BJ (cell line): ENCODE results near the gene SLC6A16. TPM values are rescaled to one million over a fixed set of nuclear protein-coding genes. Genes with fewer than 3 reads are reported as not detected.
"Not testable (repeated sequence)": the region's sequence is repeated elsewhere in the genome, so short reads cannot be mapped to it uniquely, and the experiment has no call there.

Source experiments
- CTCF ChIA-PET: fragments of 350-600 bp; formaldehyde crosslinking; extraction: SDS; loops from one replicate; lab custom pipeline; 2021; ENCODE audit warnings: antibody characterized with exemption, inconsistent platforms; lab: Yijun Ruan, JAX
- POLR2A ChIA-PET: fragments of 300-600 bp; sonication (Branson Sonifier 250); formaldehyde crosslinking; extraction: SDS; loops from one replicate; lab custom pipeline; 2021; ENCODE audit warnings: antibody characterized with exemption; lab: Charles Lee
- DNase-seq: peaks from one replicate; pipeline ENCODE4 v3.0.0-alpha.2; 2011; ENCODE audit warnings: low read depth
- H3K27me3 ChIP-seq: 2 replicates; pipeline ENCODE4 v1.6.0; 2011; ENCODE audit warnings: low read length; ENCODE audit not compliant: control insufficient read depth, insufficient read depth
- H3K36me3 ChIP-seq: 2 replicates; pipeline ENCODE4 v1.5.1; 2011; ENCODE audit warnings: low read length; ENCODE audit not compliant: control insufficient read depth, insufficient read depth
- H3K4me3 ChIP-seq: 2 replicates; pipeline ENCODE4 v1.5.1; 2011; ENCODE audit warnings: low read depth, mild to moderate bottlenecking, control low read depth, low read length
- CTCF ChIP-seq: IDR thresholded peaks from 2 replicates; pipeline ENCODE4 v1.5.1; 2011; ENCODE audit warnings: low read depth, mild to moderate bottlenecking, control low read depth, inconsistent platforms, low read length, moderate library complexity; ENCODE audit not compliant: insufficient read depth
- polyA plus RNA-seq: library from polyadenylated mRNA; depleted of rRNA; stranded (reverse); fragments of >200 nt; gene quantifications from 2 replicates; pipeline ENCODE4 v1.2.3, GENCODE V29; 2011

The SLC6A16 gene
- polyA plus RNA-seq, 1 experiment, result 0.42 TPM

DNA sequence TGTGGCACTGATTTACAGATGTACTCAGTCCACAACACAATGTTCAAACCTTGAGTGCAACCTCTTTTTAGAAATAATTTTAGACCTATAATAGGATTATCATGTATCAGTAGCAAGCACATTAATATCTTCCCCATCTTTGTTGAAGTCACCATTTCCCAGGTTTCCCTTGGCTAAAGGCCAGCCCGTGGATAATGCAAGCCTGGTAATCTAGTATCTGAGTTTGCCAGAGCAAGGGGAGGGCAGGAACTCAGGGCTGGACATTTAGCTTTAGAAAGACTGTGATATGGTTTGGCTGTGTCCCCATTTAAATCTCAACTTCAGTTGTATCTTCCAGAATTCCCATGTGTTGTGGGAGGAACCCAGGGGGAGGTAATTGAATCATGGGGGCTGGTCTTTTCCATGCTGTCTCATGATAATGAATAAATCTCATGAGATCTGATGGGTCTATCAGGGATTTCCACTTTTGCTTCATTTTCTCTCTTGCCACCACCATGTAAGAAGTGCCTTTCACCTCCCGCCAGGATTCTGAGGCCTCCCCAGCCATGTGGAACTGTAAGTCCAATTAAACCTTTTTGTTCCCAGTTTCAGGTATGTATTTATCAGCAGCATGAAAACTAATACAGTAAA, 37.7 kb downstream of the SLC6A16 start:
- TF ChIP-seq CTCF, result no peak
- ChIA-PET CTCF (no interaction called here), POLR2A (no interaction called here)
- no peak for DNase-seq
- no peak overlapping the region for H3K4me3 ChIP-seq
- no peaks in the 10 kb centered on the region for H3K36me3 ChIP-seq
- no peaks in the 10 kb centered on the region; the same call in 1 of the 2 replicates for H3K27me3 ChIP-seq

DNA sequence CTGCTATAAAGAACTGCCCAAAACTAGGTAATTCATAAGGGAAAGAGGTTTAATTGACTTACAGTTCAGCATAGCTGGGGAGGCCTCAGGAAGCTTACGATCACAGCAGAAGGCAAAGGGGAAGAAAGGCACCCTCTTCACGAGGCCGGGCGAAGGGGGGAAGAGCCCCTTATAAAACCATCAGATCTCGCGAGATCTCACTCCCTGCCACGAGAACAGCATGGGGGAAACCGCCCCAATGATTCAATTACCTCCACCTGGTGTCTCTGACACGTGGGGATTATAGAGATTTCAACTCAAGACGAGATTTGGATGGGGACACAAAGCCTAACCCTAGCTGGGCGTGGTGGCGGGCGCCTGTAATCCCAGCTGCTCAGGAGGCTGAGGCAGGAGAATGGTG, 42.8 kb downstream of the SLC6A16 start:
- ChIA-PET CTCF (interaction anchor here (1.1 to 1.7 kb wide), 2 partner anchors 19 to 191 kb away, joined by 3 to 4 read pairs; partner anchors contain the start of gene FLT3LG), POLR2A (no interaction called here)
- no peak for DNase-seq
- TF ChIP-seq CTCF, result no peak
- H3K4me3 ChIP-seq, result no peak overlapping the region
- no peaks in the 10 kb centered on the region; the same call in none of the 2 replicates for H3K27me3 ChIP-seq
- H3K36me3 ChIP-seq, result no peaks in the 10 kb centered on the region

DNA sequence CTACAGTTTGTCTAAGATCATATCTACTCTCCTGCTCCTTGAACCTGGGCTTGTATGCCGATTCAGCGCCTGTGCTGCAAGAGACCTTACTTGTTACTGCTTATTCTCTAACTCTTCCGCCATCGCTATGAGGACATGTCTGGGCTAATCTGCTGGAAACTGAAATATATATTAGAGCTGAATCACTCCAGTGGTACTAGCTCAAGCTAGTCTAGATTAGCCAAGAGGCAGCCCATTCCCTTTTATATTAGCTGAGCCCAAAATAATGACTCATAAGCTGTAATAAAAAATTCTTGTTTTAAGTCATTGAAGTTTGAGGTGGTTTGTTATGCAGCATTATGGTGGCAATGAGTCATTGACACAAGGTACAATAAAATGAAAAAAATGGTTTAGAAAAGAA, 52.8 kb downstream of the SLC6A16 start:
- peak; percentile 50 for DNase-seq
- ChIA-PET POLR2A (no interaction called here), CTCF (interaction anchor here (0.7 to 0.9 kb wide), 2 partner anchors 22 to 62 kb away, joined by 3 to 4 read pairs; no protein-coding TSS in a partner anchor)
- no peak for TF ChIP-seq CTCF
- no peaks in the 10 kb centered on the region for H3K27me3 ChIP-seq
- H3K4me3 ChIP-seq, result no peak overlapping the region
- H3K36me3 ChIP-seq, result no peaks in the 10 kb centered on the region

- ChIA-PET CTCF (interaction anchor here (0.9 kb wide), 1 partner anchor 63 kb away, joined by 3 read pairs; no protein-coding TSS in a partner anchor), POLR2A (no interaction called here)
- Histone ChIP-seq H3K27me3 (no peaks in the 10 kb centered on the region), H3K4me3 (no peak overlapping the region), H3K36me3 (no peaks in the 10 kb centered on the region)
- no peak for TF ChIP-seq CTCF
- DNase-seq, result no peak
Observed at GRCh38 chr19:49271080-49271753, 53.8 kb downstream of the SLC6A16 start.

- H3K36me3 ChIP-seq, POLR2A ChIA-PET, H3K27me3 ChIP-seq, H3K4me3 ChIP-seq: not testable (repeated sequence)
- peak; percentile 46 for TF ChIP-seq CTCF
- peak; percentile 3 for DNase-seq
- CTCF ChIA-PET, result interaction anchor here (0.7 to 3.3 kb wide), 8 partner anchors 9 to 178 kb away, joined by 3 to 10 read pairs (median 4); no protein-coding TSS in a partner anchor
Observed at GRCh38 chr19:49266409-49266808, 58.6 kb downstream of the SLC6A16 start.
